Upper lobe of left lung (tissue), 4 donors: ENCODE data around the gene ZNF273.

Source experiments
- CTCF ChIP-seq, 6 experiments: fragments of 450-650 bp in 4 of 6; fragments of 200-600 bp in 2 of 6; sonication (generic) in 2 of 6; IDR thresholded peaks; one replicate each; pipeline ENCODE4 v1.5.1; 2016 to 2019; ENCODE audit warnings: antibody characterized with exemption in 6 of 6
- POLR2A ChIP-seq, 4 donors: fragments of 450-650 bp; IDR thresholded peaks; one replicate each; pipeline ENCODE4 v1.5.1; 2016 to 2017; ENCODE audit warnings: antibody characterized with exemption in 4 of 4, mild to moderate bottlenecking in 2 of 4

GRCh38 chr7:64965594-64965993, 62.5 kb downstream of the ZNF273 start:
- no peak for TF ChIP-seq CTCF (IDR thresholded peaks at IDR 0.05)
- no peak for TF ChIP-seq POLR2A (IDR thresholded peaks at IDR 0.05)
